IMR-90 (cell line): ENCODE results near the gene APOOL.

Source experiments
- CEBPB ChIP-seq: IDR thresholded peaks from 2 replicates; pipeline ENCODE4 v1.6.1; 2012; ENCODE audit warnings: low read depth, low read length, improper control_type of control experiment
- CTCF ChIP-seq: conservative IDR thresholded peaks from 2 replicates; pipeline ENCODE4 v1.5.1; 2012; ENCODE audit warnings: mild to moderate bottlenecking, low read depth, low read length, improper control_type of control experiment
- MAFK ChIP-seq: IDR thresholded peaks from 2 replicates; pipeline ENCODE4 v1.6.1; 2012; ENCODE audit warnings: low read depth, low read length, improper control_type of control experiment
- MXI1 ChIP-seq: IDR thresholded peaks from 2 replicates; pipeline ENCODE4 v1.6.1; 2012; ENCODE audit warnings: low read depth, mild to moderate bottlenecking, low read length, moderate library complexity, borderline replicate concordance
- POLR2A ChIP-seq: IDR thresholded peaks from 2 replicates; pipeline ENCODE4 v1.6.1; 2012; ENCODE audit warnings: mild to moderate bottlenecking, low read depth, low read length
- RAD21 ChIP-seq: IDR thresholded peaks from 2 replicates; pipeline ENCODE4 v1.6.1; 2012; ENCODE audit warnings: low read length, improper control_type of control experiment
- USF2 ChIP-seq: fragments of 150-350 bp; IDR thresholded peaks from 2 replicates; pipeline ENCODE4 v1.6.1; 2017; ENCODE audit warnings: mild to moderate bottlenecking, antibody characterized with exemption, low read length, low read depth
- TF ChIP-seq, protein P1 (sequence below): fragments of 150-350 bp; IDR thresholded peaks from 2 replicates; pipeline ENCODE4 v1.6.1; 2016; ENCODE audit warnings: low read depth, mild to moderate bottlenecking, low read length, moderate library complexity, borderline replicate concordance

DNA sequence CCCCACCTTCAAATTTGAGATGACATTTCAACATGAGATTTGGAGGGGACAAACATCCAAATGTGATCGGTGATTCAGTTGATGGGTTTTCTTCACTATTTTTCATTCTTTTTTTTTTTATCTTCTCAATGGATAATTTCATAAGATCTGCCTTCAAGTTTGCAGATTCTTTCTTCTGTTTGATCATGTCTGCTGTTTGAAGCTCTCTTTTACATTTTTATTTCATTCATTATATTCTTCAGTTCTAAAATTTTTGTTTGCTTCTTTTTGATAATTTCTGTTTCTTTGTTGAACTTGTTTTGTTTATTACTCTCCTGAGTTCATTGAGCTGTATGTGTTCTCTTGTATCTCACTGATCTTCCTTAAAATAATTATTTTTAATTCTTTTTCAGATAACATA is 14.8 kb downstream of the APOOL start:
- TF ChIP-seq USF2 (no peak), CTCF (no peak), MXI1 (no peak), RAD21 (no peak), MAFK (no peak), CEBPB (no peak), POLR2A (no peak)
- TF ChIP-seq, protein P1, sequence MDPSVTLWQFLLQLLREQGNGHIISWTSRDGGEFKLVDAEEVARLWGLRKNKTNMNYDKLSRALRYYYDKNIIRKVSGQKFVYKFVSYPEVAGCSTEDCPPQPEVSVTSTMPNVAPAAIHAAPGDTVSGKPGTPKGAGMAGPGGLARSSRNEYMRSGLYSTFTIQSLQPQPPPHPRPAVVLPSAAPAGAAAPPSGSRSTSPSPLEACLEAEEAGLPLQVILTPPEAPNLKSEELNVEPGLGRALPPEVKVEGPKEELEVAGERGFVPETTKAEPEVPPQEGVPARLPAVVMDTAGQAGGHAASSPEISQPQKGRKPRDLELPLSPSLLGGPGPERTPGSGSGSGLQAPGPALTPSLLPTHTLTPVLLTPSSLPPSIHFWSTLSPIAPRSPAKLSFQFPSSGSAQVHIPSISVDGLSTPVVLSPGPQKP, result no peak
